GM18951 (cell line): ENCODE measurements around the gene TOP1.
"Not testable (repeated sequence)": the region's sequence is repeated elsewhere in the genome, so short reads cannot be mapped to it uniquely, and the experiment has no call there.

Experiments used
- POLR2A ChIP-seq: IDR thresholded peaks from 4 replicates; pipeline ENCODE4 v1.6.1; 2011; ENCODE audit warnings: mild to moderate bottlenecking; ENCODE audit not compliant: insufficient read length, insufficient read depth; ENCODE audit errors: extremely low read depth
- in situ Hi-C: fragments of 300-500 bp; cut with MboI; formaldehyde crosslinking; loops from one replicate; pipeline ENCODE4 v1.12.0; 2022; ENCODE audit warnings: low sequenced_read_pairs, mixed read lengths, inconsistent platforms; ENCODE audit not compliant: unreplicated experiment

Gene TOP1

DNA sequence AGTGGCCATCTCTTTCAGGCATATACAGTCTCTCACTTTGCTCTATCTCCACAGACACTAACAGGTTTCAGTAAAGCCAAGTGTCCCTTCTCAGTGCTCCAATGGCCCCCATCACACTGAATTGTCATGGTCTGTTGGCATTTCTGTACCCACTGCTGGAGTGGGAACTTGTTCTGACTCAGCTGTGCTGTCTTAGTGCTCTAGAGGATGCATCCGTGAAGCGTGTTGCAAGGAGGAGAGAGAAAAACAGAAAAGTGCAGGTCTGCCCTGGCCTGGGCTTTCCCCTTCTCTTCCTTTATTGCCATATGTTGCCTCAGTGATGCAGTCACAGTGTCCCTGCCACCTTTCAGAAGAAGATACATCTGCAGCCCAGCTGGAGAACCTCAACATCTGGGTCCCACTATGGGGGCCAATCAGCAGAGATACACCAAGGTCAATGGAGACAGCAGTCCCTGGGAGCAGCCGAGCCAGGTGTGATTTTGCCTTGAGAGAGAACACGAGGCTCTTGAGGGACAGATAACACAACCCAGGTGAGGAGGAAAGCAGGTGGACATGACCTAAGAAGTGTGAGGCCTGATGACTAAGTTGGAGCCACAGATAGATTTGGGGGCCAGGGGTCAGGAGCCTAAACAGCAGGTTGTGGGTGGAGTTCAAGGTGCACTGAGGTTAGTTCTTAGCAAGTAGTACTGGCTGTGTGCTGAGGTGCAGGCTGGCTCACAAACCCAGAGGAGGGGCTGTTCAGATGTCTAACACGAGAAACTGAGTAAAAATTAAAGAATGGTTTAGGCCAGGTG, 103.2 kb downstream of the TOP1 start:
- in situ Hi-C loops = no loop called here
- no peak for TF ChIP-seq POLR2A

DNA sequence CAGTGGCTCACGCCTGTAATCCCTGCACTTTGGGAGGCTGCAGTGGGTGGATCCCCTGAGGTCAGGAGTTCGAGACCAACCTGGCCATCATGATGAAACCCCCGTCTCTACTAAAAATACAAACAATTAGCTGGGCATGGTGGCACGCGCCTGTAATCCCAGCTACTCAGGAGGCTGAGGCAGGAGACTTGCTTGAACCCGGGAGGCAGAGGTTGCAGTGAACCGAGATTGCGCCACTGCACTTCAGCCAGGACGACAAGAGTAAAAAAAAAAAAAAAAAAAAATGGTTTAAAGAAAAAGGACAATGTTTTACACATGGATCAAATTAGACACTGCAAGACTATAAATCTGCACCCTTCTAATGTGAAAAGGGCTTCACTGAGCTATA, 103.8 kb downstream of the TOP1 start:
- in situ Hi-C loops = not testable (repeated sequence)

GRCh38 chr20:41133709-41134361, 105.2 kb downstream of the TOP1 start:
- TF ChIP-seq POLR2A = no peak
- in situ Hi-C loops = no loop called here

DNA sequence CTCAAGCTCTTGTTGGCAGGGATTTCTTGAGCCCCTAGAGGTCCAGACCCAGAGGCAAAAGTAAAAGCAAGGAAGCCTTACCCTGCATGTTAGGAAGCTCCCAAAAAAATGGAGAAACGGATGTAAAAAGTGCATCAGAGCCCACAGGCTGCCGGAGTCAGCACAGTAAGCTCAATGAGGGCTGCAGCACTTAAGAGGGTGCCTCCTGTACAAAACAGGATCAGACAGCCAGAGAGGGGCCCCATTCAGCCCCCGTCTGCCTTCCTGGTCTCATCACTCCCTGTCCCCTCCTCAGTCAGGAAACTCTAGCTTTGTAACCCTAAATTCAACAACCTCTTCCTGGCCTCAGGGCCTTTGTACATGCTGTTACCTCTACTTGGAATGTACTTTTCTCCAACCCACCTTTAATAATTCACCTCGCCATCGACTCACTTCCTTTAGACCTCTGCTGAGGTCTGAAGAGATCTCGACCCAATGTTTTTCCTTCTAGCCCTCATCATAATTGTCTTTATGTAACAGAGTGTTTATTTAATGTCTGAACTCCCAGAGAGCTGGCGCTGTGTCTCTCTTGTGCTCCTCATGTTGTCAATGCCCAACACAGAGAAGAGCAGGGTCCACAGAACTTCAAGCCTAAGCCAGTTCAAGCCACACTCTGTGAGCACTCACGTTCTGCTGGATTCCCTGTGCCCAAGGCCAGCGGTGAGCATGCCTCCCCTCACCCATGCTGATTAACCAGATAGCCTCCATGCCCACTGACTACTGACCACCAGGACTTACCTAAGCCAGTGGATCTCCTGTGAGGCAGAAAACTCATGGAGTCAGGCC, 106.0 kb downstream of the TOP1 start:
- TF ChIP-seq POLR2A = no peak
- in situ Hi-C loops = no loop called here

- no peak for TF ChIP-seq POLR2A
- in situ Hi-C loops = no loop called here
These were observed 106.7 kb downstream of the TOP1 start for GRCh38 chr20:41135187-41135887.

DNA sequence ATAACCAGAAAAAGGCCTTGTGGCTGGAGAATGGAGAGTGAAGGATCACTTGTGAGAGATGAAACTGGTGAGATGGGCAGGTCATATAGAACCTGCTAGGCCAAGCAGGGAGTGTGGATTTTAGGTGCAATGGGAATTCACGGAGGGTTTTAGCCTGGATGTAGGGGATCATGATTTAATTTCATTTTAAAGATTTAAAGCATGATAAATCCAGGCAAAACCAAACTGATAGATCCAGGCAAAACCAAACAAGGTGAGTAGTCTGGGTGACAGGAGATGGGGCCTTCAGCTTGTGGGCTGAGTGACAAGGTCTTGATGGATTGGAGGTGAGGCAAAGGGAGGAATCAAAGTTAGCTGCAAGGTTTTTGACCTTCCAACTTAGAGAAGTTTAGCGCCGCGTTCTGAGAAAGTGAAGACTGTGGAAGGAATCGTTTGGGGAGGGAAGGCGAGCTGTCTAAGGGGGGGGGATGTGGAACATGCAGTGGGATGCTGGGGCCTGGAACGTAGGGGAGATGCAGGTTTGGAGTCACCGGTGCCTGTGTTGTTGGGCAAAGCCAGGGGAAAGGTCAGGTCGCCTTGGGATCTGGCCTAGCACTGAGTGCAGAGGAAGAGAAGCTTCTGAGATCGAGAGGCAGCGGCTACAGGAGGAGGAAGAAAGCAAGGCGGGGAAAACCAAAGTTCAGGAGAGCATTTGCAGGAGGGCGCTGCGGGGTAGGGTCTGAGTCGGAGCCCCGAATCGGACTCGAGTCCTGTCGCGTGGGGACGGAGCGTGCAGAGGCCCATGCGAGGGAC, 107.5 kb downstream of the TOP1 start:
- no peak for TF ChIP-seq POLR2A
- in situ Hi-C loops = no loop called here

DNA sequence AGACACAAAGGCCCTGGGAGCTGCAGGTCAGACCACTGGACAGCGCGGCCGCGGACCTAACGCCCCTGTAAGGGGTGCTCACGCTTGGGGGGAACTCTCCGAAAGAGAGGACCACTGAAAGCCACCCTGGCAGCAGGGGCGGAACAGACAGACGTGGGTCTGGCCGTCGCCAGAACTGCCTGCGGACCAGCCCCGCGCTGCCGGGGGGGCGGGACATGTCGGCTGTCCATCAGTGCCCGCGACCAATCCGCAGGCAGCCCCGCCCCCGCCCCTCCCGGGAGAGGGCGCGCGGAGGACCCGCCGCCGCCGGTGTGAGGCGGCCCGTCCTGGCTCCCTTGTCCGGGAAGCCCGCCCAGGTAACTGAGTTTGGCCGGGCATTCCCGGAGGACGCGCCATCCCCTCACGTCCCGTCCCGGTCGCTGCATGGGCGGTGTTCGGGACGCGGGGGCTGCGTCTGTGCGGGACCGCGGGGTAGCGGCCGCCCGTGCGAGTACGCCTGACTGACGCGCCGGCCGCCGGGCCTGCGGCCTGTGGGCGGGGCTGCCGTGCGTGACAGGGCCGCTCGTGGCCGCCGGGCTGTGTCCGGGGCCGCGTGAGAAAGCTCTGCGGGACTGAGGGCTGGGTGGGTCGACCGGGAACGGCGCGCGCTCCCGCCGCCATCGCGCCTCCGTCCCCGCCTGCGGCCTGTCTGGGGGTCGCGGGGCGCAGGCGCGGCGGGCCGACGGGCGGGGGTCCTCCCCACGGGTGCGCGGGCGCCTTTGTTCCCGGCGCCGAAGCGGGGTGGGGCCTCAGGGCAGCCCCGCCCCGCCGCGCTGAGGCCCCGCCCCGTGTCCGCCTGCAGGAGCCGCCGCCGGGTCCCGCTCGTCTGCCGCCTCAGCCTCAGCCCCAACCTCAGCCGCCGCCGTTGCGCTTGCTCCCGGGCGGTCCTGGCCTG, 108.3 kb downstream of the TOP1 start, which contains the start of gene PLCG1:
TSS of gene PLCG1 (plus strand) at position 864 of the 934 bp plus-strand sequence. CDS start 99 bp downstream, outside the sequence.
- in situ Hi-C loops = no loop called here
- TF ChIP-seq POLR2A = peak; percentile 72

DNA sequence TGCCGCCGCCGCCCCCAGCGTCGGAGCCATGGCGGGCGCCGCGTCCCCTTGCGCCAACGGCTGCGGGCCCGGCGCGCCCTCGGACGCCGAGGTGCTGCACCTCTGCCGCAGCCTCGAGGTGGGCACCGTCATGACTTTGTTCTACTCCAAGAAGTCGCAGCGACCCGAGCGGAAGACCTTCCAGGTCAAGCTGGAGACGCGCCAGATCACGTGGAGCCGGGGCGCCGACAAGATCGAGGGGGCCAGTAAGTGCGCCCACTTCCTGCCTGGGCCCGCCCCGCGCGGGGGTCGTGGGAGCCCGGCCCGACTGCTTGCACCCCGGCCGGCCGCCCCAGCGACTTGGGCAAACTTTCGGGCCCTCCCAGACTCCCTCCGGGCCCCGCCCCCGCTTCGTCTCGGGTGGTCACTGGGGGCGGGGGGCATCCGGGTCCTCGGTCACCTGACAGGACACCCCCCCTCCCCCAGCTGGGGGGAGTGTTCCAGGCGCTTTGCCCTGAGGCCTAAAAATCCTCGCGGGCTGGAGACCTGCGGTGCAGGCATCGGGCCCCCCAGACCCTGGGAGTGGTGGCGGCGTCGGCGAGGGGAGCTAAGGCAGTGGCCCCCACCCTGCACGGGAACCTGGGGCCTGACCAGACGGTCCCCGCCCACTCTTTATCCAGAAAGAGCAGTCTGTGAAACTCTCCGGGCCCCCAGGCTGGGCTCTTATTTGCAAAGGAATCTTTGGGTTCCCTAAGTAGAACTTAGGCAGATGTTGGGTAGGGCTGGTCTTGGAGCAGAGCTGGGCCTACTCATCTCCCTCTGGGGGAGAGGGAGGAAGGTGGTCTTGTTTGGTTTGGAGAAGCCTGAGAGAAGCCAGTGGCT, 109.2 kb downstream of the TOP1 start:
- TF ChIP-seq POLR2A = peak; percentile 52
- in situ Hi-C loops = no loop called here

- in situ Hi-C loops = no loop called here
- no peak for TF ChIP-seq POLR2A
These were observed 110.0 kb downstream of the TOP1 start for GRCh38 chr20:41138475-41139226.
